WI38 (cell line): ENCODE data around the gene KCNJ6.

Experiments
- H3K4me3 ChIP-seq: 2 replicates; pipeline ENCODE4 v1.5.1; 2011; ENCODE audit warnings: low read depth, mild to moderate bottlenecking, control low read depth, low read length
- TF ChIP-seq, protein P1 (sequence below): IDR thresholded peaks from 2 replicates; pipeline ENCODE4 v1.5.1; 2012; ENCODE audit warnings: low read depth, mild to moderate bottlenecking, control low read depth, low read length

Gene KCNJ6

DNA sequence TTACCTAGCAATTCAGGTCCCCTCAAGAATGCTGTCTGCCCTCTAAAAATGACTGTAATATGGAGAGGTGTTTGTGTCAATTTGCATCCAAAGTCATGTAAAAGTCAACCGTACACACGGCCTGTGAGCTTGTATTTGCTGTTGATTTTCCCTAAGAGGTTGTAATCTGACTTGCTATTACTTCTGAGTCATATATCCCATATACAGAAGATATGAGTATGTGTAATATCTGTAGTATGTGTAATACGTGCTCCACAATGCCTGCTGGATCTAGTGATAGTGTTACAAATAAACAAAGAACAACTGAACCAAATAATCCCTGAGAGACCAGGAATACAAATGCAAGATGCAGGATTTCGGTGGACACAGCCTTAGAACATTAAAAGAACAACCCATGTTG is 1.4 kb upstream of the KCNJ6 start:
- H3K4me3 ChIP-seq = no peak overlapping the region
- TF ChIP-seq, protein P1, sequence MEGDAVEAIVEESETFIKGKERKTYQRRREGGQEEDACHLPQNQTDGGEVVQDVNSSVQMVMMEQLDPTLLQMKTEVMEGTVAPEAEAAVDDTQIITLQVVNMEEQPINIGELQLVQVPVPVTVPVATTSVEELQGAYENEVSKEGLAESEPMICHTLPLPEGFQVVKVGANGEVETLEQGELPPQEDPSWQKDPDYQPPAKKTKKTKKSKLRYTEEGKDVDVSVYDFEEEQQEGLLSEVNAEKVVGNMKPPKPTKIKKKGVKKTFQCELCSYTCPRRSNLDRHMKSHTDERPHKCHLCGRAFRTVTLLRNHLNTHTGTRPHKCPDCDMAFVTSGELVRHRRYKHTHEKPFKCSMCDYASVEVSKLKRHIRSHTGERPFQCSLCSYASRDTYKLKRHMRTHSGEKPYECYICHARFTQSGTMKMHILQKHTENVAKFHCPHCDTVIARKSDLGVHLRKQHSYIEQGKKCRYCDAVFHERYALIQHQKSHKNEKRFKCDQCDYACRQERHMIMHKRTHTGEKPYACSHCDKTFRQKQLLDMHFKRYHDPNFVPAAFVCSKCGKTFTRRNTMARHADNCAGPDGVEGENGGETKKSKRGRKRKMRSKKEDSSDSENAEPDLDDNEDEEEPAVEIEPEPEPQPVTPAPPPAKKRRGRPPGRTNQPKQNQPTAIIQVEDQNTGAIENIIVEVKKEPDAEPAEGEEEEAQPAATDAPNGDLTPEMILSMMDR = no peak

DNA sequence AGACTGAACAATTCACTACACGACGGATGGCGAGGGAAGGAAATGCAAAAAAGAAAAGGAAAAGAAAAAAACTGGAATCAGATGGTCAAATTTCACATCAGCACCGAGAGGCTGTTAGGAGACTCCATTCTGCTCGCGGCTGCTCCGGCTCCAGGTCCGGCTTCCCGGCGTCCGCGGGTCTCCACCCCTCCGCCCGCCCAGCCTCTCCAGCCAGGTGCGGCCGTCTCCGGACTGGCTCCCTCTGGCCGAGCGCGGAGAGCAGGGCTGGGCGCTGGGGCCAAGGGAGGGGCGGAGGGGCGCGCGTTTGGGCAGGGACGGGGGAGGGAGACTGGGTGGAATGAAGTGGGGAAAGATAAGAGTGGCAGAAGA is 332 bp downstream of the KCNJ6 start:
- TF ChIP-seq, protein P1 = no peak
- peak overlapping the region; percentile 49 for H3K4me3 ChIP-seq

DNA sequence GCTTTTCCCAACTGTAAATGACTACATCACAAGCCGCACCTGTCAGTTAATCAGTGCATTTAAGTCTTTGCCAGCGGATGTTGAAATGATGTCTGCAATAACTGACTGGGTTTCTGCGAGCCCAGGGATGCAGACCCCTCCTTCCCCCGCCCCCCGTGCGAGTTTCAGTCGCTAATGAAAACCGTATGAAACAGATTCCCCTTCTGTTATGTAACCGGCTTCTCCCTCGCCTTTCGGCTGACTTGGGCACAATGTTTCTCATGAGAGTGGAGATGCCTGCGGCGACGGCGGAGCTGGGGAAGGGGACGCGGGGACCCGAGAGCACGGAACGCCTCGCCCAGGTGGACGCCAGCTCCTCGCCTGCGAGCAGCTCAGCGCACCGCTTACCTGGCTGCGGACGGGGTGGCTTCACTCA is 753 bp downstream of the KCNJ6 start:
- TF ChIP-seq, protein P1 = no peak
- H3K4me3 ChIP-seq = peak overlapping the region; percentile 49

DNA sequence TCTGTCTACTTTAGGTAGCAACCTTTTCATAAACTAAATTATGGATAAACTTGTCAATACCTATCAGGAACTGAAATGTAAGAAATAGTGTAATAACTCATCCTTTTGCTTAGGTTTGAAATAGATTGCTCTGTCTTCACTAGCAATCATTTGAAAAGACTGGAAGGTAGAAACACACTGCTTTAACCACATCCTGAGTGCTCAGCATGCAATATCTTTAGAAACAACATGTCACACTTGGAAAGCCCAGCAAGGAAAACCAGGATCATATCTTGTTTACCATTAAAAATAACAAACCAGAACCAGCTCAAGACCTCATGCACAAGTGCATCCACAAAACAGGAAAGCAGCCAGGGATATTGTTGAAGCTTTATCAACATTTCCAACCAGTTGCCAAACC is 3.6 kb downstream of the KCNJ6 start:
- TF ChIP-seq, protein P1 = no peak
- no peak overlapping the region for H3K4me3 ChIP-seq

DNA sequence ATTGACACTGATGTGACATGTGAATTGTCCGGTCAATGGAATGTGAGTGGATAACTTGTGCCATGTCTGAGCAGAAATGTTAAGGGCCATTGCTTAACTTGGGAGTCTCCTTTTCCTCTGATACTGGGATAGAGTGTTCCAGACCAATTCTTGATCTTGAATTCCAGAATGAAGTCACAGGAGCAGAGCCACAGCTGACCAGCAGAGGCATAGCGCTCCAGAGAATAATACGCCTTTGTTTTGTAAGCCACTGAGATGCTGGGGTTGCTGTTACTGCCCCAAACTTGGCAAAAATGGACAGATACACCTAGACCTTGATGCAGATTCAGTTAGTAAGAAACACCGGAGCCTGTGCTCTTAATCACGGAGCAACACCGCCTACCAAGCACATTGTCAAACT is 6.3 kb downstream of the KCNJ6 start:
- TF ChIP-seq, protein P1 = no peak
- H3K4me3 ChIP-seq = no peak overlapping the region

DNA sequence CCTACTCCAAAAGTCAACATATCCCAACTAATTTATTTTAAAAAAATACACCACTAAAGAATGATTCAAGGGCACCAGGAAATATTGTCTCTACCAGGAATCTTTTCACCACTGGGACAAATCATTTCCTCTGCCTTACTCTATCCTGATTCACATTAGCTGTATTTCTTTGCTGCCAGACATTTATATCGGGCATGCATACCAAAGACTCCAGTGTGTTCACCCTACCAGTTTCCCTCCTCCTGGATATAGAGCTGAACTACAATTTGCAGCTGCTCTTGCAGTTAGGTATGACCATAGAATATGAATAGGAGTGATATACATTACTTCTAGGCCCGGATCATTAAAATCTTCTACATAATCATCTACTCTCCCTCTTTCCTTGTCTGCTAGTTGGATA is 7.6 kb downstream of the KCNJ6 start:
- TF ChIP-seq, protein P1 = no peak
- H3K4me3 ChIP-seq = no peak overlapping the region

DNA sequence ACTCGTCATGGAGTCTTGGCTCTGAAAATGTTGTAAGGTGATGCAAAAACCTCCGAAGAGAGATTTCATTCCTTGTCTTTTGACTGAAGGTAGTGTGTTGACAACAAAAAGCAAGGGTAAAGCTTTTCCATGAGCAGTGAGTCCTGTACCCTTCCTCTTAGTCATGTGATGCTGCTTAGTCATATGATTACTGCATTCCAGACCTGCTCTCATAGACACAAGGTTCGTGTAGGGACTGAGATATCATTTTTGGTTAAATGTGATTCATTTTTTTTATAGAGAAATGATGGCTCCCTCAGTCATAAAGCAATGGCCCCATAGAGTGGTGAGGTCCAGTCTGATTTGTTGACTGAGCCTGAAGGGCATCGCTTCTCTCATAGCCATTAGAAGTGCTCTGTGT is 9.2 kb downstream of the KCNJ6 start:
- TF ChIP-seq, protein P1 = no peak

DNA sequence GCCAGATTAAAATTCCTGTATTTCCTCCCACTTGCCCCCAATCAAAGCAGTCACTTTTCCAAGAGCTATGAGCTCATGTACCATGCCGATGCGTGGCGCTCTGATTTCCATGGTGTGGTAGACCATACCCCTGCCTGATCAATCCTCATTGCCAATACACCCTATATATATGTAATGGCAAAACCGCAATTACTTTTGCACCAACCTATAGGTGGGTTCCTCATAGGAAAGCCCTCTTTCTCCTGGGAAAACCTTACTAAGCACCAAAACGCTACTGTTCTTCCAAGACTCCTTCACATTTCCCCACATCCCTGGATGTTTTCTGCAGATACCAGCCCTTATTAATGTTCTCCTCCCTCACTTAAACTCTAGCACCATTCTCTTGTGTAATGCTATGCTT is 11.0 kb downstream of the KCNJ6 start:
- TF ChIP-seq, protein P1 = no peak
- no peak overlapping the region for H3K4me3 ChIP-seq

More for the DNA sequence above, 9.2 kb downstream of the KCNJ6 start:
- no peak overlapping the region for H3K4me3 ChIP-seq
